ENCODE data around the gene EIF2B2. TPM values are rescaled to one million over a fixed set of nuclear protein-coding genes. Genes with fewer than 3 reads are reported as not detected.
"Not testable (repeated sequence)": the region's sequence is repeated elsewhere in the genome, so short reads cannot be mapped to it uniquely, and the experiment has no call there.

EIF2B2 gene
- total RNA-seq, 1 donor from 2014 or later: 118 TPM

- DNase-seq (ENCODE audit: extremely low read depth, low read depth, low spot score): peak; percentile 97
These were observed 14.6 kb upstream of the EIF2B2 start for GRCh38 chr14:74988131-74988530.

GRCh38 chr14:74988993-74989392, 13.7 kb upstream of the EIF2B2 start:
- DNase-seq (ENCODE audit: extremely low read depth, low read depth, low spot score): no peak

DNA sequence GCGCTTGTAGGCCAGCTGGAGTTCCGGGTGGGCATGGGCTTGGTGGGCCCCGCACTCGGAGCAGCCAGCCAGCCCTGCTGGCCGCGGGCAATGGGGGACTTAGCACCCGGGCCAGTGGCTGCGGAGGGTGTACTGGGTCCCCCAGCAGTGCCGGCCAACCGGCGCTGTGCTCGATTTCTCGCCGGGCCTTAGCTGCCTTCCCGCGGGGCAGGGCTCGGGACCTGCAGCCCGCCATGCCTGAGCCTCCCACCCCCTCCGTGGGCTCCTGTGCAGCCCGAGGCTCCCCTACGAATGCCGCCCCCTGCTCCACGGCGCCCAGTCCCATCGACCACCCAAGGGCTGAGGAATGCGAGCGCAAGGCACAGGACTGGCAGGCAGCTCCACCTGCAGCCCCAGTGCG, 8.5 kb upstream of the EIF2B2 start:
- DNase-seq (ENCODE audit: extremely low read depth, low read depth, low spot score): not testable (repeated sequence)

- not testable (repeated sequence) for DNase-seq (ENCODE audit: extremely low read depth, low read depth, low spot score)
These were observed 6.9 kb upstream of the EIF2B2 start for GRCh38 chr14:74995781-74996180.

GRCh38 chr14:75001261-75001660, 1.5 kb upstream of the EIF2B2 start:
- DNase-seq (ENCODE audit: extremely low read depth, low read depth, low spot score): no peak

GRCh38 chr14:75001899-75002298, 822 bp upstream of the EIF2B2 start:
- DNase-seq (ENCODE audit: extremely low read depth, low read depth, low spot score): no peak

DNA sequence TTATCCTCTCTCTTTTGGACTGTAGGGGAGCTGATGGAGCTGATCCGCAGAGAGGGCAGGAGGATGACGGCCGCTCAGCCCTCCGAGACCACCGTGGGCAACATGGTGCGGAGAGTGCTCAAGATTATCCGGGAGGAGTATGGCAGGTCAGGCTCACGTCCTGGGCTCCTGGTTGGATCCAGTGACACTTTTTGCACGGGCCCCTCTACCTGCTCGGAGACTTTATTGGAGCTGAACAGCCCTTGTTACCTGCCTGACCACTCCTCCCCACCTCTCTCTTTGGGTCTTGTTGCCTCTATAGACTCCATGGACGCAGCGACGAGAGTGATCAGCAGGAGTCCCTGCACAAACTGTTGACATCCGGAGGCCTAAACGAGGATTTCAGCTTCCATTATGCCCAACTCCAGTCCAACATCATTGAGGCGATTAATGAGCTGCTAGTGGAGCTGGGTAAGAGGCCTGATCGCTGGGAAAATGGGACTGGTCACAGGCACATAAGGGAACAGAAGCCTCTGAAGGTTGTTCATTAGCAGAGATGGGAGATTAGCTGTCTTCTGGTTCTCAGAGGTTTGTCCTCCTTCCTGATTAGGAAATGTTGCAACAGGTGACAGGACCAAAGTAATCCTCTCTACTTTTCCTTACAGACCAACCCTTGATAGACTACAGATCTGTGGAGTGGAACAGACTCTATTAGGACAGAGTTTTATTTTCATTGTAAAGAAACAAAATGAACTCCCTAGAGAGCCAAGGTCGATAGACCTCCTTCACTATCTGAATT, 718 bp downstream of the EIF2B2 start:
- DNase-seq (ENCODE audit: extremely low read depth, low read depth, low spot score): no peak

DNA sequence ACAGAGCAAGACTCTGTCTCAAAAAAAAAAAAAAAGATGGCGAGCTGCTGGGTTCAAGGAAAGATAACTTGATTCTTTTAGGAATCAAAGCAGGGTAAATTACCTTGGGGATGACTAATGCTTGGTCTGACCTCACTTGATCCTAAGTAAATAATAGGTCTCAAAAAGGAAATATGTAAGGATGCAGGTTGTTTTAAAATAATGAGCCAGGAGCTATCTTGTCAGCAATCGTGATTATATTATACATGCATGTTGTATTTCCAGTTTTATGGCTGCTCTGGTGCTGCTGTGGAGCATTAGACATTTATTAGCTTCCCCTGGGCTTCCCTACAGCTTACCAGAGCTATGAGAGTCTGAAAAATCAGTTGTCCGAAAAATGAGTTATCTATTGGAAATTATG, 2.6 kb downstream of the EIF2B2 start:
- DNase-seq (ENCODE audit: extremely low read depth, low read depth, low spot score): no peak

DNA sequence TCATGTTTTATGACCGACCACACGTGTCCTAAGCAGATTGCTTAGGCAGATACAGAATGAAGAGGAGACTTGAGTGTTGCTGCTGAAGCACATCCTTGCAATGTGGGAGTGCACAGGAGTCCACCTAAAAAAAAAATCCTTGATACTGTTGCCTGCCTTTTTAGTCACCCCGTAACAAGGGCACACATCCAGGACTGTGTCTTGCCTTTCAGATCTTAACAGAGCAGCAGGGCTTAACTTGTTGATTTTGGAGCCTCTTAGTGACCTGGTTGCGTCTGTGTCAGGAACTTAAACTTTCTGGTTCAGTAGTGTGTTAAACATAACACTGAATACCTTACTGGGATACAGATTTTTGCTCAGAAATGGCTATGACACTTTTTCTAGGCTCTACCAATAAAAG, 6.5 kb downstream of the EIF2B2 start:
- no peak for DNase-seq (ENCODE audit: extremely low read depth, low read depth, low spot score)

DNA sequence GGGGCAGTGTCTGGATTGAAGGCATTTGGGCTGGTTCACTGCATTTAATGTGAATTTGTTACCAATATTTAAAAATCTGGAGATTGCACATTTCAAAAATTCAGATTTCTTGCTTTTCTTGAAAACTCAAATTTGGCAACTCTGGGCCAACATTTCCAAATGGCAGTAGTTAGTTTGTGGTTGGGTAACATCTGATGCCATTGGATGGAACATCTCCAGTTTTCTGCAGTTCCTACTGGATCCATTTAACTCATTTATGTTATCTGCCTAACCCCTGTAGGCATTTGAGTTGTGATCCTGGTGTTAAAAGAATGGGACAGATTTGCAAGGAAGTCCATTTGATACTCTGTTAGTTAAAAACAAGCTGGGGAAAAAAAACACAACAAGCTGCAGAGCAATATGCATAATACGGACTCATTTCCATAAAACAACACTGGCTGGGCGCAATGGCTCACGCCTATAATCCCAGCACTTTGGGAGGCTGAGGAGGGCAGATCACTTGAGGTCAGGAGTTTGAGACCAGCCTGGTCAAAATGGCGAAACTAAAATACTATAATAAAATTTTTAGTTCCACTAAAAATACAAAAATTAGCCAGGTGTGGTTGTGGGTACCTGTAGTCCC, 7.9 kb downstream of the EIF2B2 start:
- no peak for DNase-seq (ENCODE audit: extremely low read depth, low read depth, low spot score)

DNA sequence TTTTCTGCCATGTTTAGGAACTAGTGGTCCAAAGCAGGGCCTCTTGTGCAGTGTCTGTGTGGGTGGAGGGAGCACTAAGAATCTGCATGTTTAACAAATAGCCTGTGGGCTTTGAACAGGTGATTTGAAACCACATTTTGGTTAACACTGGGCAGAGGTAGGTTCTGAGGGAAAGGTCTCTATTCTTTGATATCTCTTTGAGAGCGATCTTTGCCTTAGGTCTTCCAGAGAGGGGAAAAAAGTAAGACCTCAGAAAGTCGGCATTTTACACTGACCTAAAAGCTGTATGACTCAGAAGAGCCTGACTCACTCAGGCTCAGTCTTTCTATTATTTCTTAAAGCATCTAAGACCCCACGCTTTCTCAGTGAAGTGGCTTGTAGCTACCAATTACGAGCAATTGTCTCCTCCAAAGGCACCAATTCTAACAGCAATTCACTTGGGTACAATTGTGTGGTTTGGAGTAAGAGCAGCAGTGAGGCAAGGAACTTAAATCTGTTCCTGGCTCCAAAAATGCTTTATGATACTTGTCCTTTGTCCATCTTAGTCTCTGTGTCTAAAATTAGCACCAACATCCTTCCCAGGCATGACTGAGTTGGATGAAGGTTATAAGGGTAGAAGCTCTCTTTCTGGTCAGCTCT, 8.8 kb downstream of the EIF2B2 start:
- no peak for DNase-seq (ENCODE audit: extremely low read depth, low read depth, low spot score)

DNA sequence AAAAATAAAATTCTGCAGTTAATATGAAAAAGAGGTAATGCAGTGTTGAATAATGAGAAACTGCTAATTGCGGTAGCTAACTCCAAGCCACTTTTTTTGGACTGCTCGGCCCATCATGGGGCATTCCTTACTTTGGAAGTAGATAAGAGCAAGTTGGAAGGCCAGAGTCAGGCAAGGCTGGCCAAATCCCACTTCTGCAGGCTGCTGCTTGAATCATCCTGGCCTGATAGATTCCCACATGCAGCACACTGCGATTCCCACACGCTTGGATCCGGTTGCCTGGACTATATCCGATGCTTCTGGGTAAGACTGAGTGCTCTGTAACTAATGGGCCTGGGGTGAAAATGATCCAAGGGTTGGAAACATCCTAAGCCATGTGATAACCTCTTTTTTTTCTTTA, 10.6 kb downstream of the EIF2B2 start:
- no peak for DNase-seq (ENCODE audit: extremely low read depth, low read depth, low spot score)

GRCh38 chr14:75015496-75015895, 12.8 kb downstream of the EIF2B2 start:
- no peak for DNase-seq (ENCODE audit: extremely low read depth, low read depth, low spot score)

GRCh38 chr14:75016815-75017214, 14.1 kb downstream of the EIF2B2 start:
- DNase-seq (ENCODE audit: extremely low read depth, low read depth, low spot score): no peak

DNA sequence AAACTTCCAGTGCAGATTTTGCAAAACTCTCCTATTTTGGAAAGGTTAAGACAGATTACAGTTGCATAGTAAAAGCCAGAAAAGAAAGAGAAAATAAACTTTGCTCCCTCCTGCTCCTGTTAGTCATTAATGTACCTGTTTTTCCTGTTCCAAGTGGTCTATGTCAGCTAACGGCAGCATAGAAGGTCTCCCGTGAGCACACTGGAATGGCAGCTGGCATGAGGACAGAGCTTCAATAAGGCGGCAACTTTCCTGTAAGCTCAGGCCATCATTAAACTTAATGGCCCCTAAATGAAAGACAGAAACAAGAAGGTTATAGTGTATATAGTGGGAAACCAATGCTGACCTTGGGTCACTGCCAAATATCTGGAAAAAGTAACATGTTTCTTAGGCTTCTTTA, 16.0 kb downstream of the EIF2B2 start:
- DNase-seq (ENCODE audit: extremely low read depth, low read depth, low spot score): no peak

DNA sequence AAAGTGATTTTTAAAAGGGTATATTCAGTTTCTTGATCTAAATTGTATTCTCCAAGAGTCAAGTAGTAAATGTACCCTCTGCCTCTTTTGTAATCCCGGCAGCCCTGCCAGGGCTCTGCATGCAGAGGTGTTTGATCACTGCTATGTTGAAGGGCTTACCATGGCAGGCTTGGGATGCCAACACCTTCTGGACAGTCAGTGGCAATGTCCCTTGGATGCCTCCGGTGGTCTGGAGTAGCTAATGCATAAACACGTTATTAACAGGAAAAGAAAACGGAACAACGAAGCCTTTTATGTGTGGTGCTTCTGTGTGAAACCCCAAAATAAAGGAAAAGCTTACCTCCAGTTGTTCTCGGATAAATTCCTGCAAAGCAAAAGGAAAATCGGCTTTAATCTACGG, 19.9 kb downstream of the EIF2B2 start:
- no peak for DNase-seq (ENCODE audit: extremely low read depth, low read depth, low spot score)

DNA sequence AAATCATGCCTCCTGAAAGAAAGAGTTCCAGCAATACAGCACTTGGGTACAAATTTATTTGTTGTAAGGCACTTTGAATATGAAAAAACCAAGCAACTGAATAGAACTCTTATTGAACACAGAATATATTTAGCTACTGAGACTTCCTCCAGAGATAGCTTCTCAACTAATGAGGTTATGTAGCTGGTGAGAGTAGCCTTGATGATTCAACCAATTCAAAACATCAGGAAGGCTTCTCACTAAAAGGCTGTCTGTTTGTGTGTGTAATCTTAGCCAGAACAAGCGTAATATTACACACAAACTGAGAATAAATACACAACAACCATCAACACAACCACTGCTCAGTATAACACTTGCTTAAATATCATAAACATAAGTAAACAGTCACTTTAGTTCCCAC, 20.4 kb downstream of the EIF2B2 start:
- DNase-seq (ENCODE audit: extremely low read depth, low read depth, low spot score): no peak

DNA sequence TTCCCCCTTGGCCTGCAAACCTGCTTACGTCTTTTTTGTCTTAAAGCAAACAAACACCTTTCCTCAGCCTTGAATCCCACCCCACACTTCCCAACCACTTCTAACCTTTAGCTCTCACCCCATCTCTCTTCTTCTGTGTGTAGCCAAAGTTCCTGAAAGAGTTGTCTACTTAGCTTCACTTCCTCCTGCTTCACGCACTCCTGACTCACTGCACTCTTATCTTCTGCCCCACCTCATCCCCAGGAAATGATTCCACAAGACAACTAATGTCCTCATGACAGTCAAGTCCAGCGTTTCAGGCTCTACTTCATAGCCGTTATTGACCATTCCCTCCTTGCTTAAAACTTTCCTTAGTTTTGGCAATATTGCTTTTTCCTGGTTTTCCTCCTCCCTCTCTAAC, 22.4 kb downstream of the EIF2B2 start:
- DNase-seq (ENCODE audit: extremely low read depth, low read depth, low spot score): no peak

GRCh38 chr14:75025876-75026275, 23.2 kb downstream of the EIF2B2 start:
- no peak for DNase-seq (ENCODE audit: extremely low read depth, low read depth, low spot score)

- DNase-seq (ENCODE audit: extremely low read depth, low read depth, low spot score): no peak
These were observed 27.4 kb downstream of the EIF2B2 start for GRCh38 chr14:75030147-75030546.

DNA sequence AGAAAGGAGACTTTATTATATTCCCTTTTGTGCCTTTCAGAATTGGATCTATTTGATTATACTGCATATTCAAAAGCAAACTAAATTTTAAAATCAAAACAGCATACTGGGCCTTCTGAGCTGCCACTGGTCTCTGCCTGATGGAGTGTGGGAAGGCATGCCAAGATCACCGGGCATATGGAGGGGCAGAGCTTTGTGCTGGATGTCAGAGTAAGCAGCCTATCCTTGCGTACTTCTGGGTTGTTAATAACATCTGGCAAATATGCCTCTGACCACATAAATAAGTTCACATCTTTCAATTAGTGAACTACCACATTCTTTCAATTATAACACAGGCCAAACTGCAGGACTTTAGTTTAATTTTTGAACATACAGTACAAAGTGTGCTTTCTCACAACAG, 30.2 kb downstream of the EIF2B2 start:
- DNase-seq (ENCODE audit: extremely low read depth, low read depth, low spot score): no peak

DNA sequence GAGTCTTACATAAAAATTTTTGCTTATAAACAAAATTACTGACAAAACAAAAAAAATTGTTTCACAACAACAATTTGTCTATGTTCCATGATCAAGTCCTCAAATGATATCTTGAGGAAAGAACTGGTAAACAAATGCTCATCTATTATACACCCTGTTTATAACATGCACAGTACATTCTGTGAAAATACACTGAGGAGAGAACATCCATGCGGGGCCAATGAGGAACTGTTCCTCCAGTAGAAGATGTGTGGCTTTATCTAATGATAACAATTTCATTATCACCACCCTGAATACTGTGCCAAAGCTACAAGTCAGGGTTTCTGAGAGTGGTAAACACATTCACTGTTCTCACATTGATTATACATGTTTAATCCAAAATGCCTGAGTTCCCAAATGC, 37.8 kb downstream of the EIF2B2 start:
- DNase-seq (ENCODE audit: extremely low read depth, low read depth, low spot score): no peak

Data from glomerular endothelial cell (primary cell).